Thyroid gland (tissue), 4 donors: Measurements from ENCODE around the gene ATG4D.

ENCODE experiments used
- CTCF ChIP-seq, 6 experiments: fragments of 200-600 bp in 3 of 6; fragments of 450-650 bp in 3 of 6; sonication (generic) in 3 of 6; IDR thresholded peaks; one replicate each; pipeline ENCODE4 v1.5.1; 2016 to 2019; ENCODE audit warnings: antibody characterized with exemption in 6 of 6, mild to moderate bottlenecking in 2 of 6, inconsistent platforms in 1 of 6, moderate library complexity in 1 of 6
- POLR2A ChIP-seq, 2 donors: fragments of 450-650 bp; IDR thresholded peaks; one replicate each; pipeline ENCODE4 v1.6.1; 2017; ENCODE audit warnings: antibody characterized with exemption in 2 of 2, mild to moderate bottlenecking in 2 of 2, moderate library complexity in 1 of 2

- TF ChIP-seq CTCF (IDR thresholded peaks at IDR 0.05) (no peak), POLR2A (IDR thresholded peaks at IDR 0.05) (no peak)
Observed at GRCh38 chr19:10549733-10550132, 6.0 kb downstream of the ATG4D start.
